NCI-H1092 treated with DMSO at 0.1 percent for 48 hours (cell line): ENCODE data around the gene TMEM50A.
"Not testable (repeated sequence)": the region's sequence is repeated elsewhere in the genome, so short reads cannot be mapped to it uniquely, and the experiment has no call there.

Experiments
- DNase-seq: peaks from one replicate; lab custom pipeline; 2025; lab: John Stamatoyannopoulos, UW

Gene TMEM50A

GRCh38 chr1:25338188-25338981 is at the start of gene TMEM50A:
TSS of gene TMEM50A (plus strand) at chr1:25338334. CDS start at chr1:25340487, 2,153 bp downstream.
- DNase-seq, result peak; percentile 91

GRCh38 chr1:25288573-25289101 is 49.5 kb upstream of the TMEM50A start:
- DNase-seq, result not testable (repeated sequence)

- DNase-seq, result not testable (repeated sequence)
Measured at GRCh38 chr1:25290043-25290442, 48.1 kb upstream of the TMEM50A start.

GRCh38 chr1:25293426-25293825 is 44.7 kb upstream of the TMEM50A start:
- not testable (repeated sequence) for DNase-seq

GRCh38 chr1:25294889-25295826 is 43.0 kb upstream of the TMEM50A start:
- not testable (repeated sequence) for DNase-seq

- DNase-seq, result not testable (repeated sequence)
Measured at GRCh38 chr1:25296501-25296900, 41.6 kb upstream of the TMEM50A start.

- not testable (repeated sequence) for DNase-seq
Measured at GRCh38 chr1:25300729-25301128, 37.4 kb upstream of the TMEM50A start.

GRCh38 chr1:25302330-25302729 is 35.8 kb upstream of the TMEM50A start:
- not testable (repeated sequence) for DNase-seq

GRCh38 chr1:25304936-25305335 is 33.2 kb upstream of the TMEM50A start:
- DNase-seq, result not testable (repeated sequence)

- DNase-seq, result not testable (repeated sequence)
Measured at GRCh38 chr1:25308168-25308567, 30.0 kb upstream of the TMEM50A start.

GRCh38 chr1:25309085-25309484 is 29.0 kb upstream of the TMEM50A start:
- not testable (repeated sequence) for DNase-seq

- DNase-seq, result not testable (repeated sequence)
Measured at GRCh38 chr1:25309486-25309885, 28.6 kb upstream of the TMEM50A start.

GRCh38 chr1:25312806-25313470 is 25.2 kb upstream of the TMEM50A start:
- not testable (repeated sequence) for DNase-seq

- DNase-seq, result not testable (repeated sequence)
Measured at GRCh38 chr1:25320314-25320938, 17.7 kb upstream of the TMEM50A start.

GRCh38 chr1:25322127-25322526 is 16.0 kb upstream of the TMEM50A start:
- DNase-seq, result not testable (repeated sequence)

- not testable (repeated sequence) for DNase-seq
Measured at GRCh38 chr1:25324407-25324806, 13.7 kb upstream of the TMEM50A start.

- DNase-seq, result not testable (repeated sequence)
Measured at GRCh38 chr1:25327864-25328790, 10.0 kb upstream of the TMEM50A start.

- DNase-seq, result not testable (repeated sequence)
Measured at GRCh38 chr1:25328791-25329185, 9.3 kb upstream of the TMEM50A start.

- DNase-seq, result not testable (repeated sequence)
Measured at GRCh38 chr1:25329336-25329735, 8.8 kb upstream of the TMEM50A start.

- DNase-seq, result not testable (repeated sequence)
Measured at GRCh38 chr1:25329950-25330349, 8.2 kb upstream of the TMEM50A start.
